ENCODE measurements around the gene IZUMO2.
"Not testable (repeated sequence)": the region's sequence is repeated elsewhere in the genome, so short reads cannot be mapped to it uniquely, and the experiment has no call there.

IZUMO2 gene

GRCh38 chr19:50181121-50181520, 18.0 kb upstream of the IZUMO2 start:
- no peak for DNase-seq

GRCh38 chr19:50178859-50179537, 15.9 kb upstream of the IZUMO2 start:
- DNase-seq: no peak

GRCh38 chr19:50178320-50178719, 15.2 kb upstream of the IZUMO2 start:
- no peak for DNase-seq

- no peak for DNase-seq
These were observed 13.7 kb upstream of the IZUMO2 start for GRCh38 chr19:50176775-50177174.

- no peak for DNase-seq
These were observed 12.8 kb upstream of the IZUMO2 start for GRCh38 chr19:50175924-50176323.

GRCh38 chr19:50174100-50174793, 11.2 kb upstream of the IZUMO2 start:
- no peak for DNase-seq

- no peak for DNase-seq
These were observed 10.0 kb upstream of the IZUMO2 start for GRCh38 chr19:50173127-50173526.

- no peak for DNase-seq
These were observed 9.6 kb upstream of the IZUMO2 start for GRCh38 chr19:50172726-50173125.

GRCh38 chr19:50171752-50172151, 8.7 kb upstream of the IZUMO2 start:
- no peak for DNase-seq

GRCh38 chr19:50167314-50167721, 4.2 kb upstream of the IZUMO2 start:
- peak; percentile 86 for DNase-seq

GRCh38 chr19:50159078-50159477, 4.0 kb downstream of the IZUMO2 start:
- DNase-seq: no peak

- DNase-seq: no peak
These were observed 4.5 kb downstream of the IZUMO2 start for GRCh38 chr19:50158577-50158976.

- peak; percentile 17 for DNase-seq
These were observed 7.5 kb downstream of the IZUMO2 start for GRCh38 chr19:50155520-50156109.

- DNase-seq: no peak
These were observed 8.6 kb downstream of the IZUMO2 start for GRCh38 chr19:50154529-50154928.

GRCh38 chr19:50152578-50152977, 10.5 kb downstream of the IZUMO2 start:
- no peak for DNase-seq

GRCh38 chr19:50148528-50148927, 14.6 kb downstream of the IZUMO2 start:
- DNase-seq: no peak

- peak; percentile 88 for DNase-seq
These were observed 15.3 kb downstream of the IZUMO2 start for GRCh38 chr19:50147462-50148423.

GRCh38 chr19:50141921-50142320, 21.2 kb downstream of the IZUMO2 start:
- DNase-seq: not testable (repeated sequence)

GRCh38 chr19:50140118-50140845, 22.8 kb downstream of the IZUMO2 start:
- not testable (repeated sequence) for DNase-seq

GRCh38 chr19:50136603-50137365, 26.3 kb downstream of the IZUMO2 start:
- not testable (repeated sequence) for DNase-seq

GRCh38 chr19:50135856-50136602, 27.1 kb downstream of the IZUMO2 start:
- not testable (repeated sequence) for DNase-seq

Data from NCI-H2171 treated with DMSO at 0.1 percent for 48 hours (cell line).